Stimulated activated CD8-positive, alpha-beta memory T cell treated with anti-CD3 and anti-CD28 coated beads, Interleukin-7, amount 100 ng/mL, for 1 hour (primary cell): ENCODE data around the gene CERK.
"Not testable (repeated sequence)": the region's sequence is repeated elsewhere in the genome, so short reads cannot be mapped to it uniquely, and the experiment has no call there.

Experiments
- DNase-seq, 2 donors: peaks; one replicate each; pipeline ENCODE4 v3.0.0-alpha.2; 2020; ENCODE audit warnings: low read depth in 2 of 2

Gene CERK

DNA sequence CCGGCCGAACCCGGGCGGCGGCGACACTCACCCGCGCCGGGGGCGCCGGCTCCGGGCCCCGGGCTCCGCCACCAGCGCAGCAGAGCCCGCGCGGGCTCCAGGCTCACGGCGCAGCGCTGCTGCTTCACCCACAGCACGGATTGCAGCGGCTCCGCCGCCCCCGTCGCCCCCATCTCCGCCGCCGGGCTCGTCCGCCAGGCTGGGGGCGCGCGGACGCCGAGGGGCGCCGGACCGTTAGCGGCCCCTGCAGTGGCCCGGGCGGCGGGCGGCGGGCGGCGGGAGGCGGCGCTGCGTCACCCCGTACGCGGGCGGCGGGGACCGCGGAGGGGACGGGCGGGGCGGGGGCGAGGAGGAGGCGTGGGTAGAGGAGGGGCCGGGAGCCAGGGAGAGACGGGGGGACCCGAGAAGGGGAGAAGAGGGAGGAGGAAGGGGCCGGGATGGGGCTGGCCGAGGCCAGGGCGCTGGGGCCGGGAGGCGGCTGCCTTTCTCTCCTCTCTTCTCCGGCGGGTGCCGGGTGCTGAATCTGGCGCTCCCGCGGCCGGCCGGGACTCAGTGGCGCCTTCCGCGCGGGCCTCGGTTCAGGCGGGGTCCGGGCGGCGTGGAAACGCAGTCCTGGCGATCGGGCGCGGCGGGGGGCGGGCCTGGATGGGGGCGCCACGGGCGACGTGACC is at the start of gene CERK:
TSS of gene CERK (minus strand) at position 277 of the 671 bp plus-strand sequence. CDS start at position 173, 104 bp downstream.
- DNase-seq: peak in 1 of 2 donors; percentile 39

GRCh38 chr22:46783721-46784120 is 45.7 kb upstream of the CERK start:
- DNase-seq: no peak

DNA sequence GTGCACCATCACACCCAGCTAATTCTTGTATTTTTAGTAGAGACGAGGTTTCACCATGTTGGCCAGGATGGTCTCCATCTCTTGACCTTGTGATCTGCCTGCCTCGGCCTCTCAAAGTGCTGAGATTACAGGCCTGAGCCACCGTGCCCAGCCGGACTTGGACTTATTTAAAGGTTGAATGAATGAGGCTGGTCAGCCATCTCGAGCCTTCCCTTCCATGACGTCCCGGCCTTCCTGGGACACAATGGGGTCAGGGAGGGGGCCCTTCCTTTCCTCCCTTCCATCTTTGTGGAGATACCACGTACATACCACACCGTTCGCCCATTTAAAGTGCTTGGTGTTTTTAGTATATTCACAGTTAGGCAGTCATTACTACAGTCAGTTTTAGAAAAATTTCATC is 44.1 kb upstream of the CERK start:
- DNase-seq: not testable (repeated sequence)

- no peak for DNase-seq
Observed at GRCh38 chr22:46781291-46781690, 43.2 kb upstream of the CERK start.

DNA sequence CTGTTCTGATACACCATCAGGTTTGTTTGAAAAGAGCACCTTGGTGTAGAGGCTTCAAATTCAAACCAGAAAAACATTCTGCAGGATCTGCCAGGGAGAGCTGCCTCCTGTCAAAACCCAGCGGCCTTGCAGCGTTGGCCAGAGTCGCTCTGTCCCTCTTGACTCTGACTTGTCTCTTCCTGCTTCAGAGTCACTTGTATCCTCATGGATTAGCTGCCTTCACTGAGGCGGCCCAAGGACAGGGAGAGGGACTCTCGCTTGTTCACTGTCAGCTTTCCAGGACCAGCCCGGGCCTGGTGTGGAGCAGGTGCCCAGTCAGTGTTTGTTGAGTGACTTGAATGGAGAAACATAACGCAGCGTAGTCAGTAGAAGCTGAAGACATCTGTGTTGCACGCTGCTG is 42.4 kb upstream of the CERK start:
- no peak for DNase-seq

GRCh38 chr22:46779651-46780050 is 41.6 kb upstream of the CERK start:
- DNase-seq: no peak

DNA sequence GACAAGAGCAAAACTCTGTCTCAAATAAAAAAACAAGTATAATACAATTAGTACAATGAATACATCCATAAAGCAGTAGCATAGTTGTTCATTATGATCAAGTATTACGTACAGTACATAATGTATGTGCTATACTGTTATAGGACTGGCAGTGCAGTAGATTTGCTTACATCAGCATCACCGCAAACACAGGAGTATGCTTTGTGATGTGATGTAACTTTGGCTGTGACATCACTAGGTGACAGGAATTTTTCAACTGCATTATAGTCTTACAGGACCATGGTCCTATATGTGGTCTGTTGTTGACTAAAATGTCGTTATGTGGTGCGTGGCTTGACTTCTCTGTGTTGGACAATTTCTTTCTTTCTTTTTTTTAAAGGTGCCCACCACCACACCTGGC is 41.0 kb upstream of the CERK start:
- DNase-seq: no peak

- no peak for DNase-seq
Observed at GRCh38 chr22:46777609-46777970, 39.5 kb upstream of the CERK start.

DNA sequence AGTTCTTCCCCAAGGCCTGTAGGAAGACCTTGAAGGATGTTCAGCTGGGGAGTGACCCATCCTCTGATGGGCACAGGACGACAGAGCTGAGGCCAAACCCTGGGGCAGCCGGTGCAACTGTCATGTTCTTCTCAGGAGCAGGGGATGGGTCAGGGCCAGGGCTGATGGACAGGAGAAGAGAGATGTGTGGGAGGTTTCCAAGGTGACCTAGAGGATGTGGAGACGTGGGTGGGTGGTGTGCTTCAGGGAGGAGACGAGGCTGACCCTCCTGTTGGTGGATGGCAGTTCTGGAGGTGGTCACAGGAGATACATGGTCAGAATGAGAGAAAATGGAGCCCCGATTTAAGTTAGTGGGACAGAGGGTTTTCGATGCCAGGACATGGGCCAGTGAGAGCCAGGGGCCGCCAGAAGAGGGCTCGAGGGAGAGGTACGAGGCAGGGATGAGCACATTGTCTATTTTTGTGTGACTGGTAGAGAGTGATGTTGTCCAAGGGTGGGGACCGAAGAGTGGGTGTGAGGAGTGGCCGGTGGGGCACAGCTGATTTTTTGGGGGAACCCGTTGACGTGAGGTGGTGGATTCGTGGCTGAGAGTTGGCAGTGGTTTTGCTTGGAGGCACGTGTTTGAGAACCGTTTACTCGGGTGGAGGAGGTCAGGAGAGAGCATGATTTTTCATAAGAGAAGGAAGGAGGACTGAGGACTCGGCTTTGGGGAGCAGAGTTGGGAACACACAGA is 39.0 kb upstream of the CERK start:
- DNase-seq: no peak

GRCh38 chr22:46775850-46776826 is 38.1 kb upstream of the CERK start:
- no peak for DNase-seq

- DNase-seq: no peak
Observed at GRCh38 chr22:46774980-46775849, 37.2 kb upstream of the CERK start.

DNA sequence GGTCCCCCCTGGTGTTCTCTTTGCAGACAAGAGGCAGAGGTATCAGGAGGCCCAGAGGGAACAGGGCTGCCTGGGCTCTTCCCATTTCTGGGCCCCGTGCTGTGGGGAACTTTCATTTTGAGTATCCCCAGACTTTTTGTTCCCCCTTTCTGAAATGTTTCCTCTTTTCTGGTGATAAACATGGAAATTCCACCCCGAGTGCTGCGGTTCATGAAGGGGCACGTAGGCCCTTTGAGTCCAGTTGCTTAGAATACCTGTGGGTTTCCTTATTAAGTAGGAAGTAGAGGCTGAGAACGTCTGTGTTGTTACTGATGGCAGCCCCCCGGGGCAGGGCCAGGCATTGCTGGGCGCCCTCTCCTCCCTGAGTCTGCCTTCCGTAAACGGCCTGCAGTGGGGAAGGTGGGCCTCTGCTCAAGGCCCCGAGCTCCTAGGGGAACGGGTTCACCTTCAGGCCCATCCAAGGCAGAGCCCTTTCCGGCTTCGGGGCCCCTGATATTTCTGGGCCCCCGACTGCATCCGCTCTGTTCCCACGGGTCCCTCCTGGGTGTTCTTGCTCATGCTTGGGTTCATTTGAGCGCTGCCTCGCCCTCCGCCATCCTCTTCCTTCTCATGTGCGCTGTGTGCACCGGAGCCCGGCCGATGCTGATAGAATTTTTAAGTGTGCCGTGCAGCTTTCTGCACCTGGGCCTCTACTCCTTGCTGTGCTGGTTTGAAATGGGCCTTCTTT is 36.4 kb upstream of the CERK start:
- DNase-seq: no peak

DNA sequence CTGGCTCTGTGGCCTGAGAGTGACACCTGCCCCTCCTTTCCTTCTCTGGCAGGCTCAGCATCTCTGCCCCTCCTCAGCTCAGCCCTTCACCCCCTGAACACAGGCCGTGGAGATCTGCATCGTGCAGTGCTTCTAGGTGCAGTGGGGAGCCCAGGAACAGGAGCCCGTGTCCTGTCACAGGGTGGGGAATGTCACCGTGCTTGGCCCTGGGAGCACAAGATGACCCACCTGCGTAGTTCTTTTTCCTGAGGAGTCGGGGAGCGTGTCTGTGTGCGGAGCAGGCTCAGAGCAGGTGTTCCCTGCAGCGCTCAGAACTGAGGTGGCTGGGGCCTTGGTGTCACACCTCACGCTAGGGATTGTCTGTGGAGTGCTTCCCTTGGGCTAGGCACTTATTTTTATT is 35.0 kb upstream of the CERK start:
- DNase-seq: no peak

GRCh38 chr22:46770726-46771125 is 32.7 kb upstream of the CERK start:
- DNase-seq: no peak

GRCh38 chr22:46770151-46770641 is 32.1 kb upstream of the CERK start:
- no peak for DNase-seq

DNA sequence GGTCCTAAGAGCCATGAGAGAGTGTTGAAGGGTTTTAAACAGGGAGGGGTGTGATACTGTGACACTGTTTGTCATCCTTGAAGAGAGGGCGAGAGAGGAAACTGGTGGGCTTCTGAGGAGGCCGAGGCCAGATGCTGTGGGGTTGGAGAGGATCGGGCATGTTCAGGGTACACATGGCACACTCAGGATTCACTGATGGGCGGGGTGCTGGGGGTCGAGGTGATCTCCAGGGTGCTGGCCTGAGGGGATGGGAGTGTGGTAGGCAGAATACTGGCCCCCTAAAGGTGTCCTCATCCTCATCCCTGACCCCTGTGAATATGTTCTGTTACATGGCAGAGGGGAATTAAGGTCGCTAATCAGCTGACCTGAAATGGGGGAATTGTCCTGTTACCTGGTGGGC is 31.7 kb upstream of the CERK start:
- DNase-seq: no peak

GRCh38 chr22:46769191-46769675 is 31.2 kb upstream of the CERK start:
- no peak for DNase-seq

DNA sequence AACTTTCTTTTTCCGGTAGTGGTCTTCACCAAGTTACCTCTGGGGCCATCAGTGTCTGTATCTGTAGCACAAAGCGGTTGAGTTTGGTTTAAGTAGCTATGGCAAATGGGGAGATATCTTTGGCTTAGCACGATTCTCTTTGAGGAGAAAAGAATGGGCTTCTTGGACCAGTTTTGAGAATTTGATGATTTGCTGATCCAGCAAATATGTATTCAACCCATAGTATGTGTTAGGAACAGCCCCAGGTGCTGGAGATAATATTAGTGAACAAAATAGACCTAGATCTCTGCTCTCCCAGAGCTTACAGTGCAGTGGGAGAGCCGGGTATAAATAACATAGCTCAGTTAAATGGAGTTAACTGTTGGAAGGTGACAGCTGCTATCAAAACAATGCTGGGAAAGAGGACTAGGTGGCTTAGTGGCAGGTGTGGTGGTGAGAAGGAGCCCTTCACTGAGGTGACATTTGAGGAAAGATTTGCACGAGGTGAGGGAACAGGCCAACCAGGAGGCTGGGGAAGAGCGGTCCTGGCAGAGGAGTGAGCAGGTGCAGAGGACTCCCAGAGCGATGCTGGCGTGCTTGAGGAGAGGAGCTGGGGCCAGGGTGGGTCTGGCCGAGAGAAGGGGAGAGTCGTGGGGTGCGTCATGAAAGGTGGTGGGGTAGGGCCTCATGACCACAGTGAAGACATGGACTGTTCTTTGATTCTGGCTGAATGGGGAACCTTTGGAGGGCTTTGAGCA is 29.4 kb upstream of the CERK start:
- DNase-seq: no peak

DNA sequence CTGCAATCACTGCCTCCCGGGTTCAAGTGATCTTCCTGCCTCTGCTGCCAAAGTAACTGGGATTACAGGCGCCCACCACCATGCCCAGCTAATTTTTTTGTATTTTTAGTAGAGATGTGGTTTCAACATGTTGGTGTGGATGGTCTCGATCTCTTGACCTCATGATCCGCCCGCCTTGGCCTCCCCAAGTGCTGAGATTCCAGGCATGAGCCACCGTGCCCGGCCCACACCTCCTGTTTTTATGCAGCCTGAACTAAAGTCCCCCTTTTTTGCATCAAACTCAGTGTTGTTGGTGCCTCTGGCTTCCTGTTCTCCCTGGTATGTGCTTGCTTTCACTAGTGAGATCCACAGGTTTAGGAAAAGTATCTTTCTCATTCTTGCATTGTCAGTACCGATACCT is 28.6 kb upstream of the CERK start:
- no peak for DNase-seq
